HEK293 (cell line): ENCODE measurements around the gene PLPPR2.
A peak's percentile ranks its signal among the peaks of the same experiment; 100 is the strongest.

Experiments
- HOXA7 ChIP-seq: sonication (generic); formaldehyde crosslinking; IDR thresholded peaks from 2 replicates; pipeline ENCODE4 v1.8.1; 2022; ENCODE audit warnings: missing genetic modification reagents, borderline replicate concordance
- IKZF3 ChIP-seq: fragments of 450-650 bp; IDR thresholded peaks from 2 replicates; pipeline ENCODE4 v1.5.0; 2018; ENCODE audit warnings: missing biosample characterization, mild to moderate bottlenecking, missing genetic modification characterization, moderate library complexity
- KLF7 ChIP-seq: fragments of 450-650 bp; formaldehyde crosslinking; IDR thresholded peaks from 2 replicates; pipeline ENCODE4 v1.5.1; 2016; ENCODE audit warnings: missing biosample characterization, missing genetic modification characterization, borderline replicate concordance
- MZF1 ChIP-seq: fragments of 450-650 bp; formaldehyde crosslinking; IDR thresholded peaks from 2 replicates; pipeline ENCODE4 v1.5.1; 2017; ENCODE audit warnings: missing biosample characterization, missing genetic modification characterization, borderline replicate concordance
- PATZ1 ChIP-seq: fragments of 450-650 bp; formaldehyde crosslinking; IDR thresholded peaks from 2 replicates; pipeline ENCODE4 v1.5.1; 2016; ENCODE audit warnings: missing biosample characterization, missing genetic modification characterization
- PRDM6 ChIP-seq: fragments of 450-650 bp; formaldehyde crosslinking; IDR thresholded peaks from 2 replicates; pipeline ENCODE4 v1.5.1; 2017; ENCODE audit warnings: missing biosample characterization, missing genetic modification characterization
- REPIN1 ChIP-seq: fragments of 450-650 bp; formaldehyde crosslinking; IDR thresholded peaks from 2 replicates; pipeline ENCODE4 v1.5.1; 2017; ENCODE audit warnings: missing biosample characterization, missing genetic modification characterization, low read depth
- ZBTB10 ChIP-seq: fragments of 450-650 bp; formaldehyde crosslinking; IDR thresholded peaks from 2 replicates; pipeline ENCODE4 v1.5.1; 2016; ENCODE audit warnings: missing biosample characterization, missing genetic modification characterization
- ZBTB26 ChIP-seq: fragments of 450-650 bp; formaldehyde crosslinking; optimal IDR thresholded peaks from 2 replicates; pipeline ENCODE3; 2016; ENCODE audit warnings: missing biosample characterization, mild to moderate bottlenecking, missing genetic modification characterization
- ZEB2 ChIP-seq: fragments of 450-650 bp; formaldehyde crosslinking; IDR thresholded peaks from 2 replicates; pipeline ENCODE4 v1.5.1; 2016; ENCODE audit warnings: missing biosample characterization, missing genetic modification characterization
- ZFP41 ChIP-seq: fragments of 450-650 bp; formaldehyde crosslinking; IDR thresholded peaks from 2 replicates; pipeline ENCODE4 v1.5.1; 2016; ENCODE audit warnings: missing biosample characterization, missing genetic modification characterization, borderline replicate concordance
- ZNF138 ChIP-seq: fragments of 450-650 bp; formaldehyde crosslinking; IDR thresholded peaks from 2 replicates; pipeline ENCODE4 v1.5.1; 2016; ENCODE audit warnings: missing biosample characterization, missing genetic modification characterization, borderline replicate concordance
- ZNF16 ChIP-seq: fragments of 450-650 bp; formaldehyde crosslinking; IDR thresholded peaks from 2 replicates; pipeline ENCODE4 v1.5.1; 2016; ENCODE audit warnings: low read depth, missing biosample characterization, missing genetic modification characterization
- ZNF184 ChIP-seq: fragments of 450-650 bp; IDR thresholded peaks from 2 replicates; pipeline ENCODE4 v1.5.1; 2018; ENCODE audit warnings: missing biosample characterization, mild to moderate bottlenecking, missing genetic modification characterization
- ZNF202 ChIP-seq: fragments of 450-650 bp; formaldehyde crosslinking; IDR thresholded peaks from 2 replicates; pipeline ENCODE4 v1.5.1; 2016; ENCODE audit warnings: missing biosample characterization, missing genetic modification characterization, borderline replicate concordance
- ZNF24 ChIP-seq: fragments of 450-650 bp; formaldehyde crosslinking; IDR thresholded peaks from 2 replicates; pipeline ENCODE4 v1.5.1; 2016; ENCODE audit warnings: missing biosample characterization, missing genetic modification characterization
- ZNF266 ChIP-seq: fragments of 450-650 bp; formaldehyde crosslinking; IDR thresholded peaks from 2 replicates; pipeline ENCODE4 v1.5.1; 2016; ENCODE audit warnings: missing biosample characterization, missing genetic modification characterization, low read depth
- ZNF404 ChIP-seq: fragments of 450-650 bp; formaldehyde crosslinking; IDR thresholded peaks from 2 replicates; pipeline ENCODE4 v1.5.1; 2017; ENCODE audit warnings: missing biosample characterization, missing genetic modification characterization
- ZNF433 ChIP-seq: fragments of 450-650 bp; formaldehyde crosslinking; IDR thresholded peaks from 2 replicates; pipeline ENCODE4 v1.5.1; 2016; ENCODE audit warnings: missing biosample characterization, missing genetic modification characterization, low read depth
- ZNF510 ChIP-seq: fragments of 450-650 bp; formaldehyde crosslinking; IDR thresholded peaks from 2 replicates; pipeline ENCODE4 v1.5.1; 2018; ENCODE audit warnings: mild to moderate bottlenecking, missing genetic modification characterization, missing biosample characterization; ENCODE audit not compliant: insufficient replicate concordance
- ZNF555 ChIP-seq: fragments of 450-650 bp; formaldehyde crosslinking; conservative IDR thresholded peaks from 2 replicates; pipeline ENCODE4 v1.5.1; 2017; ENCODE audit warnings: missing biosample characterization, mild to moderate bottlenecking, missing genetic modification characterization, inconsistent platforms
- ZNF560 ChIP-seq: fragments of 450-650 bp; formaldehyde crosslinking; IDR thresholded peaks from 2 replicates; pipeline ENCODE4 v1.5.1; 2017; ENCODE audit warnings: missing biosample characterization, missing genetic modification characterization, borderline replicate concordance
- ZNF624 ChIP-seq: fragments of 450-650 bp; formaldehyde crosslinking; IDR thresholded peaks from 2 replicates; pipeline ENCODE4 v1.5.1; 2017; ENCODE audit warnings: missing biosample characterization, missing genetic modification characterization
- ZNF629 ChIP-seq: fragments of 450-650 bp; formaldehyde crosslinking; IDR thresholded peaks from 2 replicates; pipeline ENCODE4 v1.5.1; 2017; ENCODE audit warnings: missing biosample characterization, missing genetic modification characterization
- ZNF664 ChIP-seq: fragments of 450-650 bp; formaldehyde crosslinking; IDR thresholded peaks from 2 replicates; pipeline ENCODE4 v1.5.1; 2016; ENCODE audit warnings: missing biosample characterization, missing genetic modification characterization
- ZNF670 ChIP-seq: fragments of 450-650 bp; formaldehyde crosslinking; IDR thresholded peaks from 2 replicates; pipeline ENCODE4 v1.5.1; 2016; ENCODE audit warnings: missing biosample characterization, missing genetic modification characterization, low read depth
- ZNF692 ChIP-seq: fragments of 450-650 bp; formaldehyde crosslinking; IDR thresholded peaks from 2 replicates; pipeline ENCODE4 v1.5.1; 2016; ENCODE audit warnings: missing biosample characterization, missing genetic modification characterization
- ZNF701 ChIP-seq: fragments of 450-650 bp; formaldehyde crosslinking; IDR thresholded peaks from 2 replicates; pipeline ENCODE4 v1.5.1; 2016; ENCODE audit warnings: missing biosample characterization, missing genetic modification characterization
- ZNF768 ChIP-seq: fragments of 450-650 bp; formaldehyde crosslinking; IDR thresholded peaks from 2 replicates; pipeline ENCODE4 v1.5.1; 2018; ENCODE audit warnings: missing biosample characterization, mild to moderate bottlenecking, missing genetic modification characterization
- ZNF791 ChIP-seq: fragments of 450-650 bp; formaldehyde crosslinking; IDR thresholded peaks from 2 replicates; pipeline ENCODE4 v1.5.1; 2016; ENCODE audit warnings: missing biosample characterization, missing genetic modification characterization
- ZNF843 ChIP-seq: fragments of 450-650 bp; formaldehyde crosslinking; IDR thresholded peaks from 2 replicates; pipeline ENCODE4 v1.5.1; 2016; ENCODE audit warnings: missing biosample characterization, missing genetic modification characterization
- ZSCAN16 ChIP-seq: fragments of 450-650 bp; formaldehyde crosslinking; IDR thresholded peaks from 2 replicates; pipeline ENCODE4 v1.5.1; 2016; ENCODE audit warnings: missing biosample characterization, missing genetic modification characterization
- ZXDB ChIP-seq: fragments of 450-650 bp; formaldehyde crosslinking; IDR thresholded peaks from 2 replicates; pipeline ENCODE4 v1.5.1; 2016; ENCODE audit warnings: missing biosample characterization, missing genetic modification characterization

PLPPR2 gene

GRCh38 chr19:11400798-11401197 lies 45.6 kb downstream of the PLPPR2 start (continued):
- no peak for TF ChIP-seq ZNF510
- TF ChIP-seq ZBTB26 (tag by site-specific recombination) = no peak
- TF ChIP-seq ZNF16 = no peak
- TF ChIP-seq ZNF560 = peak; percentile 95
- TF ChIP-seq ZNF624 = no peak
- no peak for TF ChIP-seq ZBTB10 (tag by site-specific recombination)
- peak; percentile 96 for TF ChIP-seq ZNF202 (tag by site-specific recombination)
- TF ChIP-seq KLF7 (tag by site-specific recombination) = no peak
- no peak for TF ChIP-seq REPIN1 (tag by site-specific recombination)
- TF ChIP-seq ZNF670 = no peak
- TF ChIP-seq HOXA7 (CRISPR knock-in tag) = no peak
- no peak for TF ChIP-seq PATZ1 (tag by site-specific recombination)
- no peak for TF ChIP-seq IKZF3 (tag by site-specific recombination)
- no peak for TF ChIP-seq ZFP41
- no peak for TF ChIP-seq ZNF768 (tag by site-specific recombination)
- no peak for TF ChIP-seq ZNF843
- TF ChIP-seq ZNF184 = no peak
- peak; percentile 80; the same call in 1 of the 2 replicates for TF ChIP-seq ZNF138 (tag by site-specific recombination)
- no peak for TF ChIP-seq PRDM6 (tag by site-specific recombination)
- 0 out of 2 replicates have a peak, but pooled peaks have one; percentile 11 for TF ChIP-seq ZEB2 (tag by site-specific recombination)
- TF ChIP-seq ZNF629 = peak; percentile 47; the same call in 1 of the 2 replicates
- peak; percentile 57; the same call in 1 of the 2 replicates for TF ChIP-seq MZF1
- peak; percentile 84; the same call in 1 of the 2 replicates for TF ChIP-seq ZNF404 (tag by site-specific recombination)
- TF ChIP-seq ZNF701 (tag by site-specific recombination) = no peak
- TF ChIP-seq ZNF791 = 0 out of 2 replicates have a peak, but pooled peaks have one; percentile 60
- TF ChIP-seq ZSCAN16 (tag by site-specific recombination) = no peak
- peak; percentile 78 for TF ChIP-seq ZNF664 (tag by site-specific recombination)
- peak; percentile 86 for TF ChIP-seq ZNF555
- no peak for TF ChIP-seq ZNF692 (tag by site-specific recombination)
- TF ChIP-seq ZNF266 (tag by site-specific recombination) = peak; percentile 93
- TF ChIP-seq ZXDB (tag by site-specific recombination) = peak; percentile 71
- TF ChIP-seq ZNF24 (tag by site-specific recombination) = 0 out of 2 replicates have a peak, but pooled peaks have one; percentile 36
- TF ChIP-seq ZNF433 (tag by site-specific recombination) = peak; percentile 97
